Keratinocyte (primary cell): ENCODE results near the gene SULT1A1.
"Not testable (repeated sequence)": the region's sequence is repeated elsewhere in the genome, so short reads cannot be mapped to it uniquely, and the experiment has no call there.

Source experiments
- EZH2 ChIP-seq: IDR thresholded peaks from one replicate; pipeline ENCODE4 v1.6.1; 2012; ENCODE audit warnings: inconsistent platforms, mild to moderate bottlenecking, low read length, moderate library complexity
- TF ChIP-seq, protein P1 (sequence below), 3 experiments: IDR thresholded peaks in 1 of 3; conservative IDR thresholded peaks in 1 of 3; optimal IDR thresholded peaks in 1 of 3; 2 replicates in 2 of 3; 3 replicates in 1 of 3; pipeline versions ENCODE3 to v1.5.1; 2011; ENCODE audit warnings: low read length in 3 of 3, mild to moderate bottlenecking in 3 of 3, moderate library complexity in 2 of 3, control low read depth in 1 of 3, inconsistent platforms in 1 of 3; ENCODE audit not compliant: insufficient read depth in 2 of 3; ENCODE audit errors: extremely low read depth in 1 of 3

DNA sequence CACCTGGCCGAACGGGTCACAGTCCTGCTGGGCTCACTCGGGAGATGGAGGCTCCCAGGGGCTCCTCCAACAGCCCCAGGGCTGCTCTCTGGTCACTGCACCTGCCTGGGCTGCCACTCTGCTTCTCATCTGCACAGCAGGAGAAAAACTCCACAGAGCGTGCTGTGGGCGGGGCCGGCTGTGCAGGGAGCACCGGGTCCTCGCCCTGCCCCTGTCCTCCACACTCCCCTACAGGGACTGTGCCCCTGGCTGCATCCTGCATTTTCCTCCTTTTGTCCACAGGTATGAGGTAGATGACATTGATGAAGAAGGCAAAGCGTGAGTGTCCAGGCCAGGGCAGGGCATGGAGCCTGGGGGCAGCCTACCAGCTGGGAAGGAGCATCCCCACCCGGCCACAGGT is 7.8 kb downstream of the SULT1A1 start:
- TF ChIP-seq, protein P1, sequence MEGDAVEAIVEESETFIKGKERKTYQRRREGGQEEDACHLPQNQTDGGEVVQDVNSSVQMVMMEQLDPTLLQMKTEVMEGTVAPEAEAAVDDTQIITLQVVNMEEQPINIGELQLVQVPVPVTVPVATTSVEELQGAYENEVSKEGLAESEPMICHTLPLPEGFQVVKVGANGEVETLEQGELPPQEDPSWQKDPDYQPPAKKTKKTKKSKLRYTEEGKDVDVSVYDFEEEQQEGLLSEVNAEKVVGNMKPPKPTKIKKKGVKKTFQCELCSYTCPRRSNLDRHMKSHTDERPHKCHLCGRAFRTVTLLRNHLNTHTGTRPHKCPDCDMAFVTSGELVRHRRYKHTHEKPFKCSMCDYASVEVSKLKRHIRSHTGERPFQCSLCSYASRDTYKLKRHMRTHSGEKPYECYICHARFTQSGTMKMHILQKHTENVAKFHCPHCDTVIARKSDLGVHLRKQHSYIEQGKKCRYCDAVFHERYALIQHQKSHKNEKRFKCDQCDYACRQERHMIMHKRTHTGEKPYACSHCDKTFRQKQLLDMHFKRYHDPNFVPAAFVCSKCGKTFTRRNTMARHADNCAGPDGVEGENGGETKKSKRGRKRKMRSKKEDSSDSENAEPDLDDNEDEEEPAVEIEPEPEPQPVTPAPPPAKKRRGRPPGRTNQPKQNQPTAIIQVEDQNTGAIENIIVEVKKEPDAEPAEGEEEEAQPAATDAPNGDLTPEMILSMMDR (optimal IDR thresholded peaks at IDR 0.05 in 1 of 3, IDR thresholded peaks at IDR 0.05 in 1 of 3, conservative IDR thresholded peaks at IDR 0.05 in 1 of 3; ENCODE audit: extremely low read depth in 1 of 3, insufficient read depth in 2 of 3, low read length in 3 of 3) = not testable (repeated sequence)
- TF ChIP-seq EZH2 = not testable (repeated sequence)
